Mesenchymal stem cell (in vitro differentiated cells and primary cell): ENCODE measurements around the gene TSEN15.

Experiments used
- DNase-seq: peaks from one replicate; pipeline ENCODE4 v3.0.0-alpha.2; 2013
- H2AFZ ChIP-seq: one replicate; pipeline ENCODE4 v1.6.1; 2013; ENCODE audit warnings: low read depth, mild to moderate bottlenecking, control low read depth, inconsistent platforms, low read length, moderate library complexity
- H2AK5ac ChIP-seq: 2 replicates; pipeline ENCODE4 v1.6.1; 2013; ENCODE audit warnings: low read length, moderate library complexity, mild to moderate bottlenecking, inconsistent platforms; ENCODE audit not compliant: severe bottlenecking
- H2BK120ac ChIP-seq: one replicate; pipeline ENCODE4 v1.6.1; 2013; ENCODE audit warnings: low read depth, mild to moderate bottlenecking, inconsistent platforms, low read length, moderate library complexity
- H2BK12ac ChIP-seq, 2 experiments: one replicate each; pipeline ENCODE4 v1.6.1; 2013; ENCODE audit warnings: inconsistent platforms in 2 of 2, low read length in 2 of 2, mild to moderate bottlenecking in 2 of 2, moderate library complexity in 2 of 2, control low read depth in 1 of 2
- H2BK15ac ChIP-seq: one replicate; pipeline ENCODE4 v1.6.1; 2013; ENCODE audit warnings: mild to moderate bottlenecking, low read depth, inconsistent platforms; ENCODE audit not compliant: poor library complexity, severe bottlenecking
- H2BK5ac ChIP-seq: 2 replicates; pipeline ENCODE4 v1.6.1; 2013; ENCODE audit warnings: low read depth, mild to moderate bottlenecking, low read length, control low read depth, inconsistent platforms; ENCODE audit not compliant: poor library complexity, severe bottlenecking
- H3K14ac ChIP-seq, 2 experiments: one replicate each; pipeline ENCODE4 v1.6.1; 2013; ENCODE audit warnings: inconsistent platforms in 2 of 2, low read length in 2 of 2, control low read depth in 1 of 2, mild to moderate bottlenecking in 1 of 2, moderate library complexity in 1 of 2
- H3K18ac ChIP-seq, 2 experiments: one replicate each; pipeline ENCODE4 v1.6.1; 2013; ENCODE audit warnings: inconsistent platforms in 2 of 2, low read length in 2 of 2, control low read depth in 1 of 2, low read depth in 1 of 2, mild to moderate bottlenecking in 1 of 2
- H3K23ac ChIP-seq, 2 experiments: one replicate each; pipeline ENCODE4 v1.6.1; 2013; ENCODE audit warnings: inconsistent platforms in 2 of 2, low read length in 2 of 2, mild to moderate bottlenecking in 2 of 2, moderate library complexity in 2 of 2, control low read depth in 1 of 2
- H3K27ac ChIP-seq: 2 replicates; pipeline ENCODE4 v1.5.1; 2013; ENCODE audit warnings: mild to moderate bottlenecking, moderate library complexity, low read length, control low read depth, inconsistent platforms; ENCODE audit not compliant: poor library complexity, severe bottlenecking
- H3K27me3 ChIP-seq, 2 experiments: 2 replicates each; pipeline versions ENCODE4 v1.6.1 to v1.7.0; 2013; ENCODE audit warnings: low read length in 2 of 2, mild to moderate bottlenecking in 2 of 2, moderate library complexity in 2 of 2, control low read depth in 1 of 2, inconsistent platforms in 1 of 2; ENCODE audit not compliant: control insufficient read depth in 1 of 2, insufficient read depth in 1 of 2
- H3K36me3 ChIP-seq, 2 experiments: 2 replicates each; pipeline versions ENCODE4 v1.6.1 to v1.7.0; 2013; ENCODE audit warnings: low read length in 2 of 2, control low read depth in 1 of 2, inconsistent platforms in 1 of 2, low read depth in 1 of 2, mild to moderate bottlenecking in 1 of 2; ENCODE audit not compliant: insufficient read depth in 2 of 2, control insufficient read depth in 1 of 2
- H3K4ac ChIP-seq, 2 experiments: one replicate each; pipeline ENCODE4 v1.6.1; 2013; ENCODE audit warnings: inconsistent platforms in 2 of 2, low read length in 2 of 2, mild to moderate bottlenecking in 2 of 2, moderate library complexity in 2 of 2, control low read depth in 1 of 2, low read depth in 1 of 2
- H3K4me1 ChIP-seq: 2 replicates; pipeline ENCODE4 v1.6.1; 2013; ENCODE audit warnings: low read depth, low read length, control low read depth; ENCODE audit not compliant: control insufficient read depth, insufficient read depth
- H3K4me2 ChIP-seq: 2 replicates; pipeline ENCODE4 v1.6.1; 2013; ENCODE audit warnings: low read length, mild to moderate bottlenecking, inconsistent platforms; ENCODE audit not compliant: poor library complexity, severe bottlenecking
- H3K4me3 ChIP-seq, 2 experiments: 2 replicates each; pipeline versions ENCODE4 v1.5.1 to v1.7.0; 2013; ENCODE audit warnings: low read length in 2 of 2, mild to moderate bottlenecking in 2 of 2, control low read depth in 1 of 2, low read depth in 1 of 2; ENCODE audit not compliant: insufficient read depth in 1 of 2
- H3K79me1 ChIP-seq: replicated peaks from 2 replicates; pipeline ENCODE4 v1.6.1; 2013; ENCODE audit warnings: mild to moderate bottlenecking, control low read depth, low read length, inconsistent platforms; ENCODE audit not compliant: poor library complexity, severe bottlenecking
- H3K9ac ChIP-seq: 2 replicates; pipeline ENCODE4 v1.7.0; 2013; ENCODE audit warnings: mild to moderate bottlenecking, low read length, moderate library complexity
- H3K9me3 ChIP-seq: 2 replicates; pipeline ENCODE4 v1.7.0; 2013; ENCODE audit warnings: mild to moderate bottlenecking, low read length; ENCODE audit not compliant: control insufficient read depth
- H4K8ac ChIP-seq: one replicate; pipeline ENCODE4 v1.6.1; 2013; ENCODE audit warnings: inconsistent platforms, mild to moderate bottlenecking, low read length, moderate library complexity
- H4K91ac ChIP-seq: one replicate; pipeline ENCODE4 v1.6.1; 2013; ENCODE audit warnings: mild to moderate bottlenecking, low read length, inconsistent platforms
- WGBS: methylation state at CpG from one replicate; pipeline ENCODE4 v1.1.7; 2013; ENCODE audit warnings: mixed read lengths; 5-methylcytosine and 5-hydroxymethylcytosine counted together

Gene TSEN15

GRCh38 chr1:184049291-184049690, 2.2 kb upstream of the TSEN15 start:
- H2BK15ac ChIP-seq, result no peak overlapping the region
- no peak overlapping the region for H4K91ac ChIP-seq
- H3K27me3 ChIP-seq, result no peaks in the 10 kb centered on the region
- no peaks in the 10 kb centered on the region for H3K4me1 ChIP-seq
- 96% methylated on average over 2 of the region's 2 CpGs for WGBS
- H3K9me3 ChIP-seq, result no peaks in the 10 kb centered on the region
- no peak overlapping the region for H3K4me2 ChIP-seq
- no peak overlapping the region for H3K4me3 ChIP-seq
- H3K4ac ChIP-seq, result no peak overlapping the region
- H2BK120ac ChIP-seq, result no peak overlapping the region
- DNase-seq, result no peak
- H3K27ac ChIP-seq, result no peak overlapping the region
- H4K8ac ChIP-seq, result no peak overlapping the region
- no peak overlapping the region for H3K9ac ChIP-seq
- H3K36me3 ChIP-seq, result no peaks in the 10 kb centered on the region
- H3K79me1 ChIP-seq, result peaks cover 7% of the 10 kb centered on the region
- no peak overlapping the region for H3K23ac ChIP-seq
- H2AK5ac ChIP-seq, result no peak overlapping the region
- no peak overlapping the region for H2AFZ ChIP-seq
- no peak overlapping the region for H2BK12ac ChIP-seq
- no peak overlapping the region for H3K18ac ChIP-seq
- H3K14ac ChIP-seq, result no peak overlapping the region
- H2BK5ac ChIP-seq, result no peak overlapping the region

GRCh38 chr1:184049836-184050468, 1.6 kb upstream of the TSEN15 start:
- no peak overlapping the region for H3K14ac ChIP-seq
- H2BK15ac ChIP-seq, result no peak overlapping the region
- no peak overlapping the region for H3K4ac ChIP-seq
- H4K8ac ChIP-seq, result no peak overlapping the region
- no peak overlapping the region for H2AFZ ChIP-seq
- no peaks in the 10 kb centered on the region for H3K4me1 ChIP-seq
- no peak overlapping the region for H2BK12ac ChIP-seq
- no peak overlapping the region for H3K18ac ChIP-seq
- no peaks in the 10 kb centered on the region for H3K9me3 ChIP-seq
- no peak overlapping the region for H3K4me2 ChIP-seq
- no peak overlapping the region for H3K4me3 ChIP-seq
- H3K27ac ChIP-seq, result no peak overlapping the region
- H4K91ac ChIP-seq, result no peak overlapping the region
- H2BK120ac ChIP-seq, result no peak overlapping the region
- DNase-seq, result no peak
- no peak overlapping the region for H2BK5ac ChIP-seq
- peaks cover 1 to 5% of the 10 kb centered on the region in 2 experiments for H3K36me3 ChIP-seq
- H3K9ac ChIP-seq, result no peak overlapping the region
- peaks cover 7% of the 10 kb centered on the region for H3K79me1 ChIP-seq
- 90% methylated on average over 2 of the region's 2 CpGs for WGBS
- no peak overlapping the region for H2AK5ac ChIP-seq
- no peak overlapping the region for H3K23ac ChIP-seq
- no peaks in the 10 kb centered on the region for H3K27me3 ChIP-seq

GRCh38 chr1:184050636-184051035, 894 bp upstream of the TSEN15 start:
- H2BK12ac ChIP-seq, result no peak overlapping the region
- no peak overlapping the region for H3K23ac ChIP-seq
- no peak overlapping the region for H2BK120ac ChIP-seq
- peak overlapping the region in 1 of 2 experiments; percentile 78 for H3K4ac ChIP-seq
- H3K4me1 ChIP-seq, result no peaks in the 10 kb centered on the region
- no peaks in the 10 kb centered on the region for H3K9me3 ChIP-seq
- no peak overlapping the region for H3K27ac ChIP-seq
- H4K8ac ChIP-seq, result peak overlapping the region; percentile 99
- no peak overlapping the region for H3K4me2 ChIP-seq
- peaks cover 7% of the 10 kb centered on the region for H3K79me1 ChIP-seq
- peak overlapping the region; percentile 97 for H3K9ac ChIP-seq
- H3K4me3 ChIP-seq, result peak overlapping the region in 1 of 2 experiments; percentile 89
- H3K27me3 ChIP-seq, result no peaks in the 10 kb centered on the region
- no peak overlapping the region for H4K91ac ChIP-seq
- H3K18ac ChIP-seq, result peak overlapping the region in 1 of 2 experiments; percentile 77
- peak overlapping the region; percentile 29 for H2AK5ac ChIP-seq
- no peak overlapping the region for H3K14ac ChIP-seq
- H2BK5ac ChIP-seq, result no peak overlapping the region
- H2BK15ac ChIP-seq, result no peak overlapping the region
- H3K36me3 ChIP-seq, result peaks cover 3 to 10% of the 10 kb centered on the region in 2 experiments
- no peak for DNase-seq
- no peak overlapping the region for H2AFZ ChIP-seq

GRCh38 chr1:184051138-184051484, 419 bp upstream of the TSEN15 start:
- WGBS, result 16% methylated on average over 6 of the region's 6 CpGs
- Histone ChIP-seq H3K9me3 (no peaks in the 10 kb centered on the region), H3K4me3 (peak overlapping the region in 1 of 2 experiments; percentile 89), H3K79me1 (peaks cover 7% of the 10 kb centered on the region), H2BK120ac (peak overlapping the region; percentile 19), H4K91ac (peak overlapping the region; percentile 75), H3K27me3 (no peaks in the 10 kb centered on the region), H3K18ac (peak overlapping the region; percentile 74 to 91), H3K4me2 (peak overlapping the region; percentile 84), H2AK5ac (no peak overlapping the region), H4K8ac (peak overlapping the region; percentile 99), H2BK5ac (peak overlapping the region; percentile 40), H3K23ac (no peak overlapping the region), H3K4ac (peak overlapping the region; percentile 78 to 91), H2BK12ac (no peak overlapping the region), H2BK15ac (no peak overlapping the region), H3K4me1 (no peaks in the 10 kb centered on the region), H3K14ac (peak overlapping the region in 1 of 2 experiments; percentile 58), H3K36me3 (peaks cover 3 to 10% of the 10 kb centered on the region in 2 experiments), H2AFZ (peak overlapping the region; percentile 87), H3K9ac (peak overlapping the region; percentile 97), H3K27ac (peak overlapping the region; percentile 86)
- no peak for DNase-seq
